ENCODE measurements around the gene APCDD1. TPM values are rescaled to one million over a fixed set of nuclear protein-coding genes. Genes with fewer than 3 reads are reported as not detected.

APCDD1 gene
- total RNA-seq, 3 donors from 2014 or later (not counting 1 experiment from before 2014, with no cell fraction given): 0.13 TPM; not detected in 2

- no peak overlapping the region for H3K27ac ChIP-seq (ENCODE audit: low read length)
- Mint-ChIP-seq H3K4me3 (no peak overlapping the region), H3K27ac (no peak overlapping the region), H3K9me3 (no peaks in the 10 kb centered on the region), H3K27me3 (ENCODE audit: low read depth in 2 of 2) (no peaks in the 10 kb centered on the region), H3K36me3 (no peaks in the 10 kb centered on the region), H3K4me1 (no peaks in the 10 kb centered on the region)
- H3K9me3 ChIP-seq (ENCODE audit: control insufficient read depth, insufficient read depth, low read length): no peaks in the 10 kb centered on the region
- H3K36me3 ChIP-seq (ENCODE audit: control insufficient read depth, insufficient read depth, low read length): no peaks in the 10 kb centered on the region
- TF ChIP-seq CTCF (IDR thresholded peaks at IDR 0.05): no peak
- H3K4me3 ChIP-seq (ENCODE audit: low read length): no peak overlapping the region
- no peaks in the 10 kb centered on the region for H3K4me1 ChIP-seq (ENCODE audit: control insufficient read depth, insufficient read depth, low read length)
- intact Hi-C loops (cut with micrococcal nuclease): no loop called here
- no peak for DNase-seq
- no peak for ATAC-seq
- no peaks in the 10 kb centered on the region for H3K27me3 ChIP-seq (ENCODE audit: control insufficient read depth, insufficient read depth, low read length)
- 92% methylated on average over 7 of the region's 7 CpGs for WGBS (ENCODE audit: insufficient coverage)
Observed at GRCh38 chr18:10408131-10408530, 46.3 kb upstream of the APCDD1 start.

DNA sequence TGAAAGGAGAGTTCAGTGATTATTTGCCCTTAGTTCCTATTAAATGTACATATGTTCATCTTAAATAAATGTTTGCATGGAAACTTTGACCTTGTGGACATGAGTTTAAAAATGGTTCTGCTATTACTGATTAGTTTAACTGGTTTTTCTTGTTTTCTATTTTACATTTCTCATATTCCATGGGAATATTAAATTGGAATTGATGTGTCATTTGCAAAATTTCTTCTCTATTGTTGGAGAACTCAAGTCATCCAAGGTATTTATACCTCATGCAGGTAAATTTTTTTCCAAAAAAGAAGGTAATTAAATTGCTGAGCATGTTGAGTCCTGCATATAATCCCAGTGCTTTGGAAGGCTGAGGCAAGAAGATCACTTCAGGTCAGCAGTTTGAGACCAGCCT is 45.4 kb upstream of the APCDD1 start:
- H3K36me3 ChIP-seq (ENCODE audit: control insufficient read depth, insufficient read depth, low read length): no peaks in the 10 kb centered on the region
- H3K27ac Mint-ChIP-seq: no peak overlapping the region
- DNase-seq (no peak), ATAC-seq (no peak)
- intact Hi-C loops (cut with micrococcal nuclease): no loop called here
- no peaks in the 10 kb centered on the region for H3K4me1 Mint-ChIP-seq
- no peaks in the 10 kb centered on the region for H3K36me3 Mint-ChIP-seq
- H3K27me3 ChIP-seq (ENCODE audit: control insufficient read depth, insufficient read depth, low read length): no peaks in the 10 kb centered on the region
- no peaks in the 10 kb centered on the region for H3K4me1 ChIP-seq (ENCODE audit: control insufficient read depth, insufficient read depth, low read length)
- no peak for TF ChIP-seq CTCF (IDR thresholded peaks at IDR 0.05)
- H3K4me3 ChIP-seq (ENCODE audit: low read length): no peak overlapping the region
- no peak overlapping the region for H3K27ac ChIP-seq (ENCODE audit: low read length)
- H3K9me3 ChIP-seq (ENCODE audit: control insufficient read depth, insufficient read depth, low read length): no peaks in the 10 kb centered on the region
- H3K9me3 Mint-ChIP-seq: no peaks in the 10 kb centered on the region
- no peaks in the 10 kb centered on the region for H3K27me3 Mint-ChIP-seq (ENCODE audit: low read depth in 2 of 2)
- no peak overlapping the region for H3K4me3 Mint-ChIP-seq

DNA sequence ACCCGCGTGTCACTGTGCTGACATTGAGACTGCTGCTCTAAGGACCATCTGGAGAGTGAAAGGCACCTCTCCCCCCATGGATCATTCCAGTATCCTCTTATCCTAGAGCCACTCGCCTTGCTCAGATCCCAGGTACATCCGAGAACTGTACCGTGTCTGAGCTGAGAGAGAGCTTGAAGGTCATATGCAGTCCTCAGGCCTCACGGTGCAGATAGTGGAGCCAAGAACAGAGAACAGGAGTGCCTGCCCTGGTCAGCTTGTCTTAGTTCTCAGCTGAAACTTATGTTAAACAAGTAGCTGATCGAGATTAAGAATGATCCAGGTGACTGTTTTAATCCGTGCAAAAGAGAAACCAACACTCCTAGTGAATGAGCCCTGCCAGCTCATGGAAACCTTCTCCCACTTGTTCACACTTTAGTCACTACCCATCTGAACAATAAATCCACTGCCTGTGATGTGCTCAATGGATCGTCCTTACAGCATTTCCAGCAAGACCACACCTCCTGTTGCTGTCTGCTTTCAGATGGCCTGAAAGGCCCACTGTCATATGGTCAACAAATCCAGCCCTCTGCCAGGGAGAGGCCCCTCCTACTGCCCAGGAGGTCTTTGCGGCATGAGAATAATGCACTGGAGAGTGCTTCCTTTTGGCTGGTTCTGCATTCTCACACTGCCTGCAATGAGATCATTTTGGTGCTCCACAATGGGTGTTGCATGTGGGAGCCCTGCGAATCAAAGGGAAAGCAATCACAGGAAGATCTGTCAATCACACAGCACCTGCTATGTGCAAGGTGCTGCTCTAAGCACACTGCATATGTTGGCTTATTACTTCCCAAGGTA is 43.7 kb upstream of the APCDD1 start:
- ATAC-seq: no peak
- intact Hi-C loops (cut with micrococcal nuclease): no loop called here
- 76% methylated on average over 11 of the region's 11 CpGs for whole genome bisulfite sequencing (ENCODE audit: insufficient coverage)
- Histone ChIP-seq H3K36me3 (ENCODE audit: control insufficient read depth, insufficient read depth, low read length) (no peaks in the 10 kb centered on the region), H3K27me3 (ENCODE audit: control insufficient read depth, insufficient read depth, low read length) (no peaks in the 10 kb centered on the region), H3K27ac (ENCODE audit: low read length) (no peak overlapping the region), H3K4me3 (ENCODE audit: low read length) (no peak overlapping the region), H3K9me3 (ENCODE audit: control insufficient read depth, insufficient read depth, low read length) (no peaks in the 10 kb centered on the region), H3K4me1 (ENCODE audit: control insufficient read depth, insufficient read depth, low read length) (no peaks in the 10 kb centered on the region)
- Mint-ChIP-seq H3K36me3 (no peaks in the 10 kb centered on the region), H3K4me1 (no peaks in the 10 kb centered on the region), H3K9me3 (no peaks in the 10 kb centered on the region), H3K27ac (no peak overlapping the region), H3K27me3 (ENCODE audit: low read depth in 2 of 2) (no peaks in the 10 kb centered on the region), H3K4me3 (no peak overlapping the region)
- no peak for DNase-seq
- TF ChIP-seq CTCF (IDR thresholded peaks at IDR 0.05): no peak

- H3K27ac Mint-ChIP-seq: no peak overlapping the region
- intact Hi-C loops (cut with micrococcal nuclease): no loop called here
- H3K27me3 Mint-ChIP-seq (ENCODE audit: low read depth in 2 of 2): no peaks in the 10 kb centered on the region
- DNase-seq (no peak), ATAC-seq (no peak)
- Histone ChIP-seq H3K4me3 (ENCODE audit: low read length) (no peak overlapping the region), H3K27ac (ENCODE audit: low read length) (no peak overlapping the region), H3K9me3 (ENCODE audit: control insufficient read depth, insufficient read depth, low read length) (no peaks in the 10 kb centered on the region), H3K4me1 (ENCODE audit: control insufficient read depth, insufficient read depth, low read length) (no peaks in the 10 kb centered on the region), H3K27me3 (ENCODE audit: control insufficient read depth, insufficient read depth, low read length) (no peaks in the 10 kb centered on the region), H3K36me3 (ENCODE audit: control insufficient read depth, insufficient read depth, low read length) (no peaks in the 10 kb centered on the region)
- 95% methylated on average over 5 of the region's 5 CpGs for WGBS (ENCODE audit: insufficient coverage)
- no peak overlapping the region for H3K4me3 Mint-ChIP-seq
- no peak for TF ChIP-seq CTCF (IDR thresholded peaks at IDR 0.05)
- no peaks in the 10 kb centered on the region for H3K9me3 Mint-ChIP-seq
- H3K4me1 Mint-ChIP-seq: no peaks in the 10 kb centered on the region
- H3K36me3 Mint-ChIP-seq: no peaks in the 10 kb centered on the region
Observed at GRCh38 chr18:10412933-10413332, 41.5 kb upstream of the APCDD1 start.

Measured in natural killer cell (primary cell).